Cardiac muscle cell (in vitro differentiated cells and primary cell): ENCODE results near the gene PHF8. TPM values are rescaled to one million over a fixed set of nuclear protein-coding genes. Genes with fewer than 3 reads are reported as not detected.

Experiments
- DNase-seq, 2 donors: peaks; one replicate each; pipeline versions ENCODE4 v3.0.0 to v3.0.0-alpha.2; 2010 to 2017; ENCODE audit warnings: low read depth in 1 of 2, low spot score in 1 of 2
- H3K27ac ChIP-seq: fragments of 200-600 bp; sonication (generic); 2 replicates; pipeline ENCODE4 v1.5.1; 2016
- H3K27me3 ChIP-seq: fragments of 200-600 bp; sonication (generic); 2 replicates; pipeline ENCODE4 v1.6.0; 2016; ENCODE audit warnings: control low read depth
- H3K36me3 ChIP-seq: fragments of 200-600 bp; sonication (generic); 2 replicates; pipeline ENCODE4 v1.5.1; 2016; ENCODE audit warnings: control low read depth
- H3K4me1 ChIP-seq: fragments of 200-600 bp; sonication (generic); 2 replicates; pipeline ENCODE4 v1.8.1; 2017; ENCODE audit warnings: low read depth, mild to moderate bottlenecking, mixed run types
- H3K4me3 ChIP-seq: fragments of 200-600 bp; sonication (generic); 2 replicates; pipeline ENCODE4 v1.5.1; 2016; ENCODE audit warnings: mild to moderate bottlenecking
- H3K9me3 ChIP-seq: fragments of 200-600 bp; sonication (generic); 2 replicates; pipeline ENCODE4 v1.5.1; 2017; ENCODE audit warnings: low read depth, mild to moderate bottlenecking, control low read depth
- polyA plus RNA-seq: library from polyadenylated mRNA; unstranded; fragments of >200 nt; fragmentation: Nextera tagmentation; extraction: Ambion mirVana; gene quantifications from 2 replicates; pipeline ENCODE4 v1.2.1, GENCODE V29; 2016
- total RNA-seq: library from RNA; depleted of rRNA; stranded (reverse); fragments of >200 nt; gene quantifications from 2 replicates; pipeline ENCODE4 v1.2.3, GENCODE V29; 2016
- TF ChIP-seq, protein P1 (sequence below): IDR thresholded peaks from 2 replicates; pipeline ENCODE4 v1.5.1; 2012; ENCODE audit warnings: low read depth, mild to moderate bottlenecking, low read length

The PHF8 gene
- total and polyA plus RNA-seq, 2 experiments from 2014 or later, result 9.4 to 18.6 TPM

DNA sequence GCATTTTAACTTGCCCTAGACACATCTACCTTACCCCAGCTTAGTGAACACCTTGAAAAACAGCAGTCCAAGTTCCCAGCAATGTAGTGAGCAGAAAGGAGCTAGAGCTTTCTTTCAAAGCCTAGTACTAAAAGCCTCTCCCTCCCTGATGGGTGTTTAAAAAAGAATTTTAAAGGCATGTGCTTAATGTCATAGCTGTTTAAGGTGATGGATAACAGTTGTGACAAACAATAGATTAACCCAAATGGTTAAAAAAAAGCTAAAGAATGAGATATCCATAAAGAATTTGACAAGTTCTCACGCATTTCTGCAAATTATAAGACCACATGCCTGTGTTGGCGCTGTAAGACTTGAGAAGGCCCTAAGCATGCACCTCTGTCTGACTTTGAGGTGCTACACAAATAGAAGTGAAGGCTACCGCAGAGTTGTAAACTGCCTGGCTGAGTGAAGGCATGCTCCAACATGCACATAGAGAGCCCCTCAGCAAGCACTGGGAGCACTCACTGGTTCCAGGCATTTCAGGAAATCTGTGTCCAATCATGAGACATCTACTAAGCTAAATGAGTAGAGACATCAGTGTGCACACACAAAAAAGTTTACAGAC is 94.0 kb downstream of the PHF8 start:
- Histone ChIP-seq H3K9me3 (no peaks in the 10 kb centered on the region), H3K27me3 (no peaks in the 10 kb centered on the region)
- DNase-seq, result no peak

DNA sequence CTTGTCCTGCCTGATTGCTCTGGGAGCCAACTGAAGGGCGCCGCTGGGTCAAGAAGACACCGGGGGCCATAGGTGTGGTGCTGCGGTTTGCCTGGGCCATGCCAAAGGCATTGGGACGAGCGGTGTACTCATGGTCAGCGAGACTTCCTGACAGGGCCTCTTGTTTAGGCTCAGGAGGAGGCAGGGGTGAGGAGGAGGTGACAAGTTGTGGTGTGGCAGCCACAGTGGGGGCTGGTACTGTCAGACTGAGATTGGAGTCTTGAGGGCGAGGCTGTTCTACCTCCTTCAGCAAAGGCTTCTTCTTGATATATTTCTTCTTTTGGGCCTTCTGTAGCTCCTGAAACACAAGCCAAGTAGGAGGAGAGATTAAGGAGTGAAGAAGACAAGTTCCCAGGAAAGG is 104.1 kb downstream of the PHF8 start:
- H3K4me1 ChIP-seq, result no peaks in the 10 kb centered on the region
- DNase-seq, result no peak
- H3K9me3 ChIP-seq, result no peaks in the 10 kb centered on the region
- no peak overlapping the region for H3K4me3 ChIP-seq
- no peaks in the 10 kb centered on the region for H3K36me3 ChIP-seq
- H3K27ac ChIP-seq, result no peak overlapping the region
- TF ChIP-seq, protein P1, sequence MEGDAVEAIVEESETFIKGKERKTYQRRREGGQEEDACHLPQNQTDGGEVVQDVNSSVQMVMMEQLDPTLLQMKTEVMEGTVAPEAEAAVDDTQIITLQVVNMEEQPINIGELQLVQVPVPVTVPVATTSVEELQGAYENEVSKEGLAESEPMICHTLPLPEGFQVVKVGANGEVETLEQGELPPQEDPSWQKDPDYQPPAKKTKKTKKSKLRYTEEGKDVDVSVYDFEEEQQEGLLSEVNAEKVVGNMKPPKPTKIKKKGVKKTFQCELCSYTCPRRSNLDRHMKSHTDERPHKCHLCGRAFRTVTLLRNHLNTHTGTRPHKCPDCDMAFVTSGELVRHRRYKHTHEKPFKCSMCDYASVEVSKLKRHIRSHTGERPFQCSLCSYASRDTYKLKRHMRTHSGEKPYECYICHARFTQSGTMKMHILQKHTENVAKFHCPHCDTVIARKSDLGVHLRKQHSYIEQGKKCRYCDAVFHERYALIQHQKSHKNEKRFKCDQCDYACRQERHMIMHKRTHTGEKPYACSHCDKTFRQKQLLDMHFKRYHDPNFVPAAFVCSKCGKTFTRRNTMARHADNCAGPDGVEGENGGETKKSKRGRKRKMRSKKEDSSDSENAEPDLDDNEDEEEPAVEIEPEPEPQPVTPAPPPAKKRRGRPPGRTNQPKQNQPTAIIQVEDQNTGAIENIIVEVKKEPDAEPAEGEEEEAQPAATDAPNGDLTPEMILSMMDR, result no peak
- H3K27me3 ChIP-seq, result no peaks in the 10 kb centered on the region

More for the DNA sequence above, 94.0 kb downstream of the PHF8 start:
- Histone ChIP-seq H3K4me3 (no peak overlapping the region), H3K27ac (peak overlapping the region; percentile 23), H3K4me1 (no peaks in the 10 kb centered on the region), H3K36me3 (no peaks in the 10 kb centered on the region)
- TF ChIP-seq, protein P1, result no peak

DNA sequence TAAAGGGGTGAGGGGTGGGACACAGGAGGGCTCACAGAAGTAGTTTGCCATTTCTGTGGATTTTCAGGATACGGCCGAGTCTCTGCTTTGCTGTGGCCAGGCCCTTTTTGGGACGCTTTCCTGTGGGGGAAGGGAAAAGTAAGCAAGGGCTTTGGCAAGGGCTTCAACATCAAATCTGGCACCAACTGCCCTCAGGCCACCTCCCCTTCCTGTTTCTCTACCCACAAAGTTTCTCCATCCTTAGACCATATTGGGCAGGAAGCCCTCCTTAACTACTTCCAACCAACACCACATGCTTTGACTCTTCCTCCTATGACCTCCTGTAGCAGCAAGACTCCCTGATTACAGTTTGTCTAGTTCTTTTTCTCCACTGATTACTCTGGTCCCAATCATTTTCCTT is 105.1 kb downstream of the PHF8 start:
- peak in 1 of 2 donors; percentile 54 for DNase-seq
- Histone ChIP-seq H3K4me3 (no peak overlapping the region), H3K9me3 (no peaks in the 10 kb centered on the region), H3K27ac (no peak overlapping the region), H3K4me1 (no peaks in the 10 kb centered on the region), H3K27me3 (no peaks in the 10 kb centered on the region), H3K36me3 (no peaks in the 10 kb centered on the region)
- TF ChIP-seq, protein P1, result no peak

DNA sequence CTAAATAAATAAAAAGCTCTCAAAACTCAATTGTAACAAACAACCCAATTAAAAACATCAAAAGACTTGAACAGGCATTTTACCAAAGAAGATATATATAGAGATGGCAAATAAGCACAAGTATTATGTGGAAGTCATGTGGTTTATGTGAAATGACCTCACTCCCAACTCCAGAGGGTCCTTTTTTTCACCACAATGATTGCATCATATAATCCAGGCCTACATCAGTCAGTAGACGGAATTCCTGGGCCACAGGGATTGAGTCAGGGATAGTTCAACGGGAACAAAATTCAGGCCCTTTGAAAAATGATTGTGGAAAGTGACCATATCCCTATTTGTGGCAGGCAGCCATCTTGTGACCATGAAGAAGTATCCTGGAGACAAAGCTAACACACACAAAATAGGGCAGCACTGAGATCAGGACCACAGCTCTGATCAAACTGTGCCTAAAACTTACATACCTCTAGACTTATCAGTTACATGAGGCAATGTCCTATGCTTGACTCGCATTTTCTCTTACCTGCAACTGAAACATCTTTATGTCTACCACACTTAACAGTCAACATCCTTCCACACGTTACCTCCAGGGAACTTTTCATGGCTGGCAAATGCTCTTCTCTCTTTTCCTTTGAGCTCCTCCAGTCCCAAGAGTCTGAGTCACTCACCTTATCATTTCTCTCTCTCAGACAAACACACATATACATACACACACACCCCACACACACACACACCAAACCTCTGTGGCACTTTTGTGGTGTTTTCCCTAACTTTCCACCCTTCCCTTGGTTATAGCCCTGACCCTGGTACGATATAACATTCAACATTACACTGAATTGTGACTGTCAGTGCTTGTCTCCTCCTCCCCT is 113.5 kb downstream of the PHF8 start:
- no peak overlapping the region for H3K4me3 ChIP-seq
- H3K27me3 ChIP-seq, result no peaks in the 10 kb centered on the region
- H3K4me1 ChIP-seq, result no peaks in the 10 kb centered on the region
- no peaks in the 10 kb centered on the region for H3K36me3 ChIP-seq
- H3K9me3 ChIP-seq, result no peaks in the 10 kb centered on the region
- H3K27ac ChIP-seq, result no peak overlapping the region
- TF ChIP-seq, protein P1, result no peak
- DNase-seq, result peak in 1 of 2 donors; percentile 84

DNA sequence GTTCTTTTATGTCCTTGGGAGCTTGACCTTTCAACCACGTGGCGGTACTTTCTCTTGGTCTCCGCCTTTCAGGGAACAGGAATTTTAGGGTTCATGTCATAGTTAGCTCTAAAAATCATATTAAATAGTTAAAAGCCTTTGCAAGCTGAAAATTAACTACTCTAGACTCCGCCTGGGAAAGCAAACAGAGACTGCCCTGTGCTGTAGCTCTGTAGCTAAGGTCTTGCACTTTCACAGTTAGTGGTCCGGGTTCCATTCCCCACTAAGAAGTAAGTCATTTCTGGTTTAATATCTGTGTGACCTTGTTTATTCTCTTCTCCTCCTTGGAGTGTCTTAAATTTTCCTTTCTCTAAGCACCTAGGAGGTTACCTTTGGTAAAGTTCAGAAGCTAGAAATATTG is 118.2 kb downstream of the PHF8 start:
- Histone ChIP-seq H3K4me3 (no peak overlapping the region), H3K9me3 (no peaks in the 10 kb centered on the region), H3K4me1 (no peaks in the 10 kb centered on the region), H3K27me3 (no peaks in the 10 kb centered on the region), H3K27ac (no peak overlapping the region), H3K36me3 (no peaks in the 10 kb centered on the region)
- DNase-seq, result no peak
- TF ChIP-seq, protein P1, result no peak
